Measurements from ENCODE around the gene EXO5.
"Not testable (repeated sequence)": the region's sequence is repeated elsewhere in the genome, so short reads cannot be mapped to it uniquely, and the experiment has no call there.

The EXO5 gene

GRCh38 chr1:40554807-40555206 lies 46.2 kb downstream of the EXO5 start:
- not testable (repeated sequence) for DNase-seq

GRCh38 chr1:40556121-40556520 lies 47.6 kb downstream of the EXO5 start:
- no peak for DNase-seq

- not testable (repeated sequence) for DNase-seq
These were observed 49.7 kb downstream of the EXO5 start for GRCh38 chr1:40558241-40558640.

- DNase-seq = no peak
These were observed 53.6 kb downstream of the EXO5 start for GRCh38 chr1:40562185-40562584.

DNA sequence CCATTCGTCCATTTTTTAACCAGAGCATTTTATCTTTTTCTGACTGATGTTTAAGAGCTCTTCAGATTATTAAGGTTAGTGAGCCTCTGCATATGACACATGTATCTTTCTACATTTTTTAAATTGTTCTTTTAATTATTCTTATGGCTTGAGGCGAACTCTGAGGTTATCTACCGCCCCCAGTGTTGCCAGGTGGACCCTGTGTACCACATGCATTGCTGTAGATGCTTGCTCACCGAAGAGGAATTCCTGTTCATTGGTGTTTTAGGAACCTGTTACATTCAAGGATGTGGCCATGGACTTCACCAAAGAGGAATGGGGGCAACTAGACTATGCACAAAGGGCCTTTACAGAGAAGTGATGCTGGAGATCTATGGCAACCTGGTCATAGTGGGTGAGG lies 54.7 kb downstream of the EXO5 start:
- DNase-seq = no peak

- DNase-seq = no peak
These were observed 55.9 kb downstream of the EXO5 start for GRCh38 chr1:40564506-40564905.

- no peak for DNase-seq
These were observed 56.3 kb downstream of the EXO5 start for GRCh38 chr1:40564913-40565312.
